OCI-LY7 (cell line): Measurements from ENCODE around the gene MIAT. TPM values are rescaled to one million over a fixed set of nuclear protein-coding genes. Genes with fewer than 3 reads are reported as not detected.
A peak's percentile ranks its signal among the peaks of the same experiment; 100 is the strongest.

ENCODE experiments used
- BruUV-seq: library from RNA; stranded (reverse); fragments of 400-500 nt; replicated peaks from 2 replicates; lab custom pipeline; 2021; lab: Mats Ljungman, UMichigan
- CTCF ChIA-PET: fragments of 300-600 bp; sonication (Branson Sonifier 250); formaldehyde crosslinking; loops from one replicate; lab custom pipeline; 2022; ENCODE audit warnings: antibody characterized with exemption; ENCODE audit not compliant: unreplicated experiment; lab: Charles Lee
- POLR2A ChIA-PET: fragments of 300-600 bp; sonication (Branson Sonifier 250); formaldehyde crosslinking; loops from one replicate; lab custom pipeline; 2022; ENCODE audit warnings: antibody characterized with exemption; lab: Charles Lee
- DNase-seq: peaks from one replicate; pipeline ENCODE4 v3.0.0-alpha.2; 2015; ENCODE audit warnings: low spot score
- H2AFZ ChIP-seq: fragments of 200-600 bp; sonication (generic), shearing (Covaris generic); 2 replicates; pipeline ENCODE4 v1.6.1; 2014; ENCODE audit warnings: mild to moderate bottlenecking, antibody characterized with exemption, low read length, moderate library complexity
- H3K27ac ChIP-seq: fragments of 200-600 bp; sonication (generic); 2 replicates; pipeline ENCODE4 v1.5.1; 2014; ENCODE audit warnings: mixed run types, low read depth, mild to moderate bottlenecking, moderate library complexity, low read length, inconsistent platforms; ENCODE audit not compliant: poor library complexity, severe bottlenecking
- H3K36me3 ChIP-seq: fragments of 200-600 bp; sonication (generic); 2 replicates; pipeline ENCODE4 v1.6.1; 2014; ENCODE audit warnings: mild to moderate bottlenecking, antibody characterized with exemption, low read length, moderate library complexity, mixed read lengths; ENCODE audit not compliant: insufficient read depth
- H3K4me1 ChIP-seq: fragments of 200-600 bp; sonication (generic); 2 replicates; pipeline ENCODE4 v1.5.1; 2014; ENCODE audit warnings: mild to moderate bottlenecking, low read length; ENCODE audit not compliant: insufficient read depth, poor library complexity, severe bottlenecking
- H3K4me2 ChIP-seq: fragments of 200-600 bp; sonication (generic); 2 replicates; pipeline ENCODE4 v1.6.1; 2014; ENCODE audit warnings: mild to moderate bottlenecking, low read length
- H3K4me3 ChIP-seq: fragments of 200-600 bp; sonication (generic); 2 replicates; pipeline ENCODE4 v1.5.1; 2014; ENCODE audit warnings: mild to moderate bottlenecking, low read depth, low read length; ENCODE audit not compliant: poor library complexity, severe bottlenecking
- H3K79me2 ChIP-seq: fragments of 200-600 bp; sonication (generic); 2 replicates; pipeline ENCODE4 v1.6.1; 2016; ENCODE audit warnings: low read depth, mild to moderate bottlenecking, low read length, moderate library complexity, mixed read lengths; ENCODE audit not compliant: insufficient read depth
- H3K9me2 ChIP-seq: fragments of 200-600 bp; sonication (generic); 2 replicates; pipeline ENCODE4 v1.6.1; 2016; ENCODE audit warnings: mild to moderate bottlenecking, low read length, mixed read lengths; ENCODE audit not compliant: insufficient read depth
- H3K9me3 ChIP-seq: fragments of 200-600 bp; sonication (generic); 2 replicates; pipeline ENCODE4 v1.6.1; 2014; ENCODE audit warnings: mild to moderate bottlenecking, mixed run types, low read length, mixed read lengths
- H4K20me1 ChIP-seq: fragments of 200-600 bp; sonication (generic); 2 replicates; pipeline ENCODE4 v1.6.1; 2014; ENCODE audit warnings: mild to moderate bottlenecking, antibody characterized with exemption, low read length, moderate library complexity, mixed read lengths; ENCODE audit not compliant: insufficient read depth
- EZH2phosphoT487 ChIP-seq: fragments of 200-600 bp; sonication (generic); IDR thresholded peaks from 2 replicates; pipeline ENCODE4 v1.6.1; 2018; ENCODE audit warnings: low read depth, borderline replicate concordance, mild to moderate bottlenecking, mixed run types, antibody characterized with exemption, low read length, moderate library complexity, mixed read lengths
- intact Hi-C: fragments of 100-400 bp; cut with micrococcal nuclease; formaldehyde crosslinking; loops from one replicate; pipeline ENCODE4 v1.10.0; 2022; ENCODE audit not compliant: unreplicated experiment
- total RNA-seq, 2 experiments: library from RNA; depleted of rRNA in 1 of 2; stranded (reverse); fragments of >200 nt in 1 of 2; shearing (Covaris generic) in 1 of 2; gene quantifications; 2 replicates each; pipeline ENCODE4 v1.2.3, GENCODE V29; 2014 to 2022
- TF ChIP-seq, protein P1 (sequence below): fragments of 200-600 bp; sonication (generic); conservative IDR thresholded peaks from 2 replicates; pipeline ENCODE4 v1.5.1; 2014; ENCODE audit warnings: mild to moderate bottlenecking, antibody characterized with exemption, low read length, moderate library complexity, mixed read lengths

Gene MIAT
- total RNA-seq, 2 experiments from 2014 or later = 4.1 to 8.7 TPM

DNA sequence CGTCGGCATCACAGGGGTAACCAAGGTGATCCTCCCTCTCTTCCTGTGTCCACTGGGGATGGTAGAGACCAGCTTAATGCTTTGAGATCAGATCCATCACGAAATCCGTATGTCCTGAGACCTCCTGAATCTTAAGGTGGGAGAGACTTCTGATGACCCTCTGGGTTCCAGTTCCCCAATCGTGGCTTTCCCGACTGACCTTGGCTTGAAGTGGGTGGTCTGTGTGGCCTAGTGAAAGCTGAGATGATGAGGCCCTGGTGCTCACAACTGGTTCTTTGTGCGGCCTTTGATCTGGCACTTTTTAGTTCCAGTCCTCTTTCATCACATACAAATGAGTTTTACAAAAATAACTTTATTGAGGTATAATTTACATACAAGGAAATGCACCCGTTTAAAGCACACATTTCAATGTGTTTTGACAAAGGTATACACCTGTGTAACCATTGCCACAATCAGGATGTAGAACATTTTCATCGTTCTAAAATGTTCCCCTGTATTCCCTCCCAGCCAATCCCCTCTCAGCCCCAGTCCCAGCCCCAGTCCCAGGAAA is 6.1 kb downstream of the MIAT start:
- BruUV-seq = no TSS peak
- Histone ChIP-seq H3K4me1 (peaks cover 95% of the 10 kb centered on the region), H3K36me3 (no peaks in the 10 kb centered on the region), H3K27ac (peak overlapping the region; percentile 95), H3K9me2 (no peaks in the 10 kb centered on the region), H3K4me3 (peak overlapping the region; percentile 66), H2AFZ (peak overlapping the region; percentile 29), H4K20me1 (no peaks in the 10 kb centered on the region), H3K9me3 (no peaks in the 10 kb centered on the region), H3K79me2 (no peaks in the 10 kb centered on the region; the same call in 1 of the 2 replicates), H3K4me2 (peak overlapping the region; percentile 88)
- ChIA-PET POLR2A (interaction anchor here (0.6 to 5.1 kb wide), 8 partner anchors 9 to 275 kb away, joined by 3 to 61 read pairs (median 4); no protein-coding TSS in a partner anchor), CTCF (interaction anchor here (1.1 kb wide), 1 partner anchor 9 kb away, joined by 3 read pairs; no protein-coding TSS in a partner anchor)
- intact Hi-C loops = no loop called here
- DNase-seq = peak; percentile 89
- TF ChIP-seq EZH2phosphoT487 = no peak
- TF ChIP-seq, protein P1, sequence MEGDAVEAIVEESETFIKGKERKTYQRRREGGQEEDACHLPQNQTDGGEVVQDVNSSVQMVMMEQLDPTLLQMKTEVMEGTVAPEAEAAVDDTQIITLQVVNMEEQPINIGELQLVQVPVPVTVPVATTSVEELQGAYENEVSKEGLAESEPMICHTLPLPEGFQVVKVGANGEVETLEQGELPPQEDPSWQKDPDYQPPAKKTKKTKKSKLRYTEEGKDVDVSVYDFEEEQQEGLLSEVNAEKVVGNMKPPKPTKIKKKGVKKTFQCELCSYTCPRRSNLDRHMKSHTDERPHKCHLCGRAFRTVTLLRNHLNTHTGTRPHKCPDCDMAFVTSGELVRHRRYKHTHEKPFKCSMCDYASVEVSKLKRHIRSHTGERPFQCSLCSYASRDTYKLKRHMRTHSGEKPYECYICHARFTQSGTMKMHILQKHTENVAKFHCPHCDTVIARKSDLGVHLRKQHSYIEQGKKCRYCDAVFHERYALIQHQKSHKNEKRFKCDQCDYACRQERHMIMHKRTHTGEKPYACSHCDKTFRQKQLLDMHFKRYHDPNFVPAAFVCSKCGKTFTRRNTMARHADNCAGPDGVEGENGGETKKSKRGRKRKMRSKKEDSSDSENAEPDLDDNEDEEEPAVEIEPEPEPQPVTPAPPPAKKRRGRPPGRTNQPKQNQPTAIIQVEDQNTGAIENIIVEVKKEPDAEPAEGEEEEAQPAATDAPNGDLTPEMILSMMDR = no peak

DNA sequence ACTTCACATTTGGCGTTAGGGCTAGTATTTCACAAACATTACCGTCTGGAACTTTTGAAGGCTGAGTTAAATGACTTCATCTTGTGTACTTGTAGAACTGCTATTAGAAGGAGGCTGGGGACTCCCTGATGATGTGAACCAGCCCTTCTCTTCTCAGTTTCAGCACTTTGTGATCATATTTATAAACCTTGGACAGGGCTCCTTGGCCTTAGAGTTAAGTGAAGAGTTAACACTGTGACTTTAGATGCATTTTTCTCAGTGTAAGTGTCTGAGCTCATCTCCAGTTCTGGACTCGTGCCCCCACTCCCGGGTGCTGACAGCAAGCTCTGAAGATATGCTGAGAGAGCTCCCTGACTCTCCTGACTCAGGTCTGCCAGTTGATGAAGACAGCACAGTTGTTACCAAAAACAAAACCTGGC is 8.4 kb downstream of the MIAT start:
- Histone ChIP-seq H3K4me3 (no peak overlapping the region), H2AFZ (no peak overlapping the region), H3K4me1 (peaks cover 95% of the 10 kb centered on the region), H3K27ac (no peak overlapping the region), H3K79me2 (no peaks in the 10 kb centered on the region; the same call in 1 of the 2 replicates), H3K4me2 (0 out of 2 replicates have a peak overlapping the region, but pooled peaks have one; percentile 88), H3K9me3 (no peaks in the 10 kb centered on the region), H3K36me3 (no peaks in the 10 kb centered on the region), H3K9me2 (no peaks in the 10 kb centered on the region), H4K20me1 (no peaks in the 10 kb centered on the region)
- intact Hi-C loops = no loop called here
- ChIA-PET CTCF (no interaction called here), POLR2A (interaction anchor here (1.4 kb wide), 1 partner anchor 8 kb away, joined by 8 read pairs; no protein-coding TSS in a partner anchor)
- TF ChIP-seq, protein P1 = peak; percentile 20; the same call in 1 of the 2 replicates
- no peak for TF ChIP-seq EZH2phosphoT487
- no peak for DNase-seq
- no TSS peak for BruUV-seq

DNA sequence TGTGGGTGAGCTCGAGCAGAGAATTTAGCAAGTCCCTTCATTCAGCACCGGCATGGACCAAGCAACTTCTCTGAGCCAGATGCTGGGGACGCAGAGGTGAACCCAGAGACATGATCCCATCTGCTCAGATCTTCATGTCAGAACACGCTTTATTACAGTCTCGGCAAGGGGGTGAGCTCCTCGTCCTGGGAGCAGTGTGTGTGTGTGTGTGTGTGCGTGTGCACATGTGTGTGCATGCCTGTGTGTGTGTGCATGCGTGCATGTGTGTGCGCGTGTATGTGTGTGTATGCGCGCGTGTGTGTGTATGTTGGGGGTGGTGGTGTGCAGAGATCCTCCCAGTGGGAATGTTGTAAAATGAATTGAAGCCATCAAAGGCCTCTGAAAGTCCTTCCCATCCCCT is 9.8 kb downstream of the MIAT start:
- Histone ChIP-seq H3K4me3 (no peak overlapping the region), H3K27ac (no peak overlapping the region), H2AFZ (no peak overlapping the region), H3K9me2 (no peaks in the 10 kb centered on the region), H3K79me2 (no peaks in the 10 kb centered on the region; the same call in 1 of the 2 replicates), H3K4me1 (peaks cover 95% of the 10 kb centered on the region), H3K4me2 (no peak overlapping the region), H4K20me1 (no peaks in the 10 kb centered on the region), H3K36me3 (no peaks in the 10 kb centered on the region), H3K9me3 (no peaks in the 10 kb centered on the region)
- DNase-seq = no peak
- POLR2A ChIA-PET = interaction anchor here (1.0 kb wide), 1 partner anchor 184 kb away, joined by 3 read pairs; no protein-coding TSS in a partner anchor
- BruUV-seq = no TSS peak
- CTCF ChIA-PET = interaction anchor here (0.6 to 0.9 kb wide), 2 partner anchors 8 to 171 kb away, joined by 3 read pairs; no protein-coding TSS in a partner anchor
- TF ChIP-seq, protein P1 = no peak
- no peak for TF ChIP-seq EZH2phosphoT487
- intact Hi-C loops = no loop called here
